GM23338 (cell line): Measurements from ENCODE around the gene DDX54. TPM values are rescaled to one million over a fixed set of nuclear protein-coding genes. Genes with fewer than 3 reads are reported as not detected.

Source experiments
- ATAC-seq: fragments of 200-7000 bp; cut with Tn5 transposase; 3 replicates; pipeline ENCODE4 v1.9.1; 2020
- DNase-seq: peaks from one replicate; pipeline ENCODE4 v3.0.0-alpha.2; 2015; ENCODE audit warnings: low spot score
- H2AFZ ChIP-seq: fragments of 200-600 bp; sonication (generic); 2 replicates; pipeline ENCODE4 v1.8.0; 2016; ENCODE audit warnings: antibody characterized with exemption, mild to moderate bottlenecking, moderate library complexity
- H3F3A ChIP-seq: fragments of 200-600 bp; sonication (generic); replicated peaks from 2 replicates; pipeline ENCODE4 v1.8.0; 2017; ENCODE audit warnings: antibody characterized with exemption, mixed run types, low read depth
- H3K27ac ChIP-seq: fragments of 200-600 bp; sonication (generic); 2 replicates; pipeline ENCODE4 v1.6.1; 2016; ENCODE audit warnings: low read depth
- H3K27me3 ChIP-seq: fragments of 200-600 bp; sonication (generic); 2 replicates; pipeline ENCODE4 v1.8.0; 2016; ENCODE audit warnings: mild to moderate bottlenecking, mixed run types, moderate library complexity; ENCODE audit not compliant: insufficient read depth
- H3K36me3 ChIP-seq: fragments of 200-600 bp; sonication (generic); 2 replicates; pipeline ENCODE4 v1.8.0; 2016; ENCODE audit warnings: mild to moderate bottlenecking; ENCODE audit not compliant: insufficient read depth
- H3K4me1 ChIP-seq: fragments of 200-600 bp; sonication (generic); 2 replicates; pipeline ENCODE4 v1.8.0; 2016; ENCODE audit warnings: mild to moderate bottlenecking, moderate library complexity; ENCODE audit not compliant: insufficient read depth
- H3K4me2 ChIP-seq: fragments of 200-600 bp; sonication (generic); 2 replicates; pipeline ENCODE4 v1.7.1; 2017; ENCODE audit warnings: mixed run types
- H3K4me3 ChIP-seq: fragments of 200-600 bp; sonication (generic); 2 replicates; pipeline ENCODE4 v1.6.1; 2016; ENCODE audit warnings: mixed run types
- H3K79me2 ChIP-seq: fragments of 200-600 bp; sonication (generic); replicated peaks from 2 replicates; pipeline ENCODE4 v1.8.0; 2017; ENCODE audit warnings: mild to moderate bottlenecking; ENCODE audit not compliant: insufficient read depth
- H3K9me2 ChIP-seq: fragments of 200-600 bp; sonication (generic); 2 replicates; pipeline ENCODE4 v1.8.0; 2017; ENCODE audit not compliant: insufficient read depth
- H4K20me1 ChIP-seq: fragments of 200-600 bp; sonication (generic); replicated peaks from 2 replicates; pipeline ENCODE4 v1.8.0; 2017; ENCODE audit warnings: mild to moderate bottlenecking; ENCODE audit not compliant: insufficient read depth
- H3K27ac Mint-ChIP-seq: 2 replicates; pipeline ENCODE4 v1.8.0; 2020; ENCODE audit warnings: inconsistent platforms, mild to moderate bottlenecking, moderate library complexity, mixed read lengths
- H3K27me3 Mint-ChIP-seq: 3 replicates; pipeline ENCODE4 v1.8.0; 2022; ENCODE audit warnings: low read depth, mild to moderate bottlenecking, moderate library complexity, mixed read lengths, inconsistent platforms; ENCODE audit not compliant: insufficient read depth, poor library complexity
- H3K36me3 Mint-ChIP-seq: 3 replicates; pipeline ENCODE4 v1.8.0; 2021; ENCODE audit warnings: low read depth, mild to moderate bottlenecking, inconsistent platforms, moderate library complexity, mixed read lengths
- H3K4me1 Mint-ChIP-seq: 3 replicates; pipeline ENCODE4 v1.8.0; 2020; ENCODE audit warnings: mild to moderate bottlenecking, inconsistent platforms, mixed read lengths
- H3K4me3 Mint-ChIP-seq: 3 replicates; pipeline ENCODE4 v1.8.0; 2021; ENCODE audit warnings: moderate library complexity, mild to moderate bottlenecking, inconsistent platforms, mixed read lengths
- H3K9me3 Mint-ChIP-seq: 3 replicates; pipeline ENCODE4 v1.8.0; 2020; ENCODE audit warnings: moderate library complexity, mild to moderate bottlenecking, inconsistent platforms, mixed read lengths
- CREB1 ChIP-seq: fragments of 250-450 bp; sonication (Bioruptor Pico); IDR thresholded peaks from 2 replicates; pipeline ENCODE4 v1.5.0; 2020; ENCODE audit warnings: low read depth, mild to moderate bottlenecking, moderate library complexity
- NANOG ChIP-seq: IDR thresholded peaks from 2 replicates; pipeline ENCODE4 v1.6.1; 2016; ENCODE audit warnings: antibody characterized with exemption, borderline replicate concordance
- POLR2AphosphoS5 ChIP-seq: IDR thresholded peaks from 2 replicates; pipeline ENCODE4 v1.6.1; 2016; ENCODE audit warnings: antibody characterized with exemption, low read depth
- STAT1 ChIP-seq: IDR thresholded peaks from one replicate; pipeline ENCODE4 v1.6.1; 2016; ENCODE audit warnings: antibody characterized with exemption; ENCODE audit not compliant: unreplicated experiment
- ZNF114 ChIP-seq: fragments of 250-450 bp; sonication (Bioruptor Pico); IDR thresholded peaks from 2 replicates; pipeline ENCODE4 v1.5.0; 2020; ENCODE audit warnings: mild to moderate bottlenecking, moderate library complexity
- ZNF331 ChIP-seq: fragments of 250-450 bp; sonication (Bioruptor Pico); IDR thresholded peaks from 2 replicates; pipeline ENCODE4 v1.5.0; 2020; ENCODE audit warnings: low read depth, mild to moderate bottlenecking, moderate library complexity
- ZNF462 ChIP-seq: fragments of 250-450 bp; sonication (Bioruptor Pico); IDR thresholded peaks from 2 replicates; pipeline ENCODE4 v1.5.0; 2020; ENCODE audit warnings: mild to moderate bottlenecking, moderate library complexity
- polyA plus RNA-seq: library from polyadenylated mRNA; unstranded; fragments of >200 nt; fragmentation: Nextera tagmentation; extraction: Ambion mirVana; gene quantifications from 2 replicates; pipeline ENCODE4 v1.2.1, GENCODE V29; 2016
- total RNA-seq: library from RNA; depleted of rRNA; stranded (reverse); fragments of >200 nt; shearing (Covaris generic); gene quantifications from 2 replicates; pipeline ENCODE4 v1.2.3, GENCODE V29; 2014
- TF ChIP-seq, protein P1 (sequence below): IDR thresholded peaks from 2 replicates; pipeline ENCODE4 v1.6.1; 2016; ENCODE audit warnings: antibody characterized with exemption

The DDX54 gene
- total and polyA plus RNA-seq, 2 experiments from 2014 or later = 84.1 to 89.4 TPM

- H3K27ac ChIP-seq = no peak overlapping the region
- H3K27ac Mint-ChIP-seq = no peak overlapping the region
- no peaks in the 10 kb centered on the region for H3K9me2 ChIP-seq
- H3F3A ChIP-seq = no peaks in the 10 kb centered on the region
- H3K9me3 Mint-ChIP-seq = no peaks in the 10 kb centered on the region; the same call in 2 of the 3 replicates
- H3K4me3 Mint-ChIP-seq = no peak overlapping the region
- H3K4me2 ChIP-seq = no peak overlapping the region
- H3K4me1 Mint-ChIP-seq = peaks cover 6% of the 10 kb centered on the region; the same call in 2 of the 3 replicates
- H3K27me3 ChIP-seq = no peaks in the 10 kb centered on the region
- H3K27me3 Mint-ChIP-seq = peaks cover 8% of the 10 kb centered on the region
- TF ChIP-seq STAT1 (no peak), NANOG (no peak), ZNF462 (CRISPR knock-in tag) (no peak), CREB1 (CRISPR knock-in tag) (no peak), ZNF114 (CRISPR knock-in tag) (no peak), ZNF331 (CRISPR knock-in tag) (no peak), POLR2AphosphoS5 (no peak)
- TF ChIP-seq, protein P1, sequence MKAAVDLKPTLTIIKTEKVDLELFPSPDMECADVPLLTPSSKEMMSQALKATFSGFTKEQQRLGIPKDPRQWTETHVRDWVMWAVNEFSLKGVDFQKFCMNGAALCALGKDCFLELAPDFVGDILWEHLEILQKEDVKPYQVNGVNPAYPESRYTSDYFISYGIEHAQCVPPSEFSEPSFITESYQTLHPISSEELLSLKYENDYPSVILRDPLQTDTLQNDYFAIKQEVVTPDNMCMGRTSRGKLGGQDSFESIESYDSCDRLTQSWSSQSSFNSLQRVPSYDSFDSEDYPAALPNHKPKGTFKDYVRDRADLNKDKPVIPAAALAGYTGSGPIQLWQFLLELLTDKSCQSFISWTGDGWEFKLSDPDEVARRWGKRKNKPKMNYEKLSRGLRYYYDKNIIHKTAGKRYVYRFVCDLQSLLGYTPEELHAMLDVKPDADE = no peak
- H3K36me3 Mint-ChIP-seq = peaks cover 3% of the 10 kb centered on the region; the same call in 1 of the 3 replicates
- DNase-seq (no peak), ATAC-seq (no peak)
- no peaks in the 10 kb centered on the region for H4K20me1 ChIP-seq
- no peaks in the 10 kb centered on the region for H3K4me1 ChIP-seq
- H3K36me3 ChIP-seq = no peaks in the 10 kb centered on the region
- no peaks in the 10 kb centered on the region for H3K79me2 ChIP-seq
- no peak overlapping the region for H3K4me3 ChIP-seq
- no peak overlapping the region for H2AFZ ChIP-seq
These were observed 75.9 kb downstream of the DDX54 start for GRCh38 chr12:113109360-113109759.
